HepG2 (cell line): ENCODE results near the gene PTPRU. TPM values are rescaled to one million over a fixed set of nuclear protein-coding genes. Genes with fewer than 3 reads are reported as not detected.
A peak's percentile ranks its signal among the peaks of the same experiment; 100 is the strongest.

Experiments
- DBP ChIP-seq: sonication (generic); formaldehyde crosslinking; IDR thresholded peaks from 2 replicates; pipeline ENCODE4 v1.4.0; 2020; ENCODE audit warnings: missing genetic modification reagents; ENCODE audit errors: not compliant biosample characterization
- DR1 ChIP-seq: sonication (generic); formaldehyde crosslinking; IDR thresholded peaks from 2 replicates; pipeline ENCODE4 v1.8.0; 2021; ENCODE audit warnings: mild to moderate bottlenecking, missing genetic modification reagents, inconsistent platforms
- ERF ChIP-seq: IDR thresholded peaks from 2 replicates; pipeline ENCODE4 v1.6.1; 2018; ENCODE audit warnings: missing biosample characterization, missing genetic modification reagents
- HNRNPK ChIP-seq: fragments of 200-400 bp; formaldehyde crosslinking; IDR thresholded peaks from 2 replicates; pipeline ENCODE4 v1.6.1; 2018; ENCODE audit warnings: low read length, low read depth, moderate library complexity, mild to moderate bottlenecking; ENCODE audit not compliant: poor library complexity, severe bottlenecking
- IRF1 ChIP-seq: sonication (generic); formaldehyde crosslinking; IDR thresholded peaks from 2 replicates; pipeline ENCODE4 v1.4.0; 2020; ENCODE audit warnings: low read depth, mild to moderate bottlenecking, missing genetic modification reagents
- IRF9 ChIP-seq: sonication (generic); formaldehyde crosslinking; IDR thresholded peaks from 2 replicates; pipeline ENCODE4 v1.8.0; 2022; ENCODE audit warnings: missing genetic modification reagents, mild to moderate bottlenecking, borderline replicate concordance
- KAT7 ChIP-seq: IDR thresholded peaks from 2 replicates; pipeline ENCODE4 v1.6.1; 2018; ENCODE audit warnings: borderline replicate concordance, missing compliant biosample characterization
- MXD3 ChIP-seq: IDR thresholded peaks from 2 replicates; pipeline ENCODE4 v1.6.1; 2016; ENCODE audit warnings: mild to moderate bottlenecking, missing biosample characterization, missing genetic modification reagents
- ZNF609 ChIP-seq: sonication (generic); formaldehyde crosslinking; IDR thresholded peaks from 2 replicates; pipeline ENCODE4 v1.4.0; 2020; ENCODE audit warnings: mild to moderate bottlenecking, missing genetic modification reagents, borderline replicate concordance
- ZNF646 ChIP-seq: sonication (generic); formaldehyde crosslinking; IDR thresholded peaks from 2 replicates; pipeline ENCODE4 v1.9.0; 2021; ENCODE audit warnings: mild to moderate bottlenecking, missing genetic modification reagents
- ZNF790 ChIP-seq: sonication (generic); formaldehyde crosslinking; IDR thresholded peaks from 2 replicates; pipeline ENCODE4 v1.8.0; 2022; ENCODE audit warnings: missing genetic modification reagents, mild to moderate bottlenecking, borderline replicate concordance
- ZNF878 ChIP-seq: sonication (generic); formaldehyde crosslinking; IDR thresholded peaks from 2 replicates; pipeline ENCODE4 v1.8.1; 2023; ENCODE audit warnings: mild to moderate bottlenecking, missing genetic modification reagents, moderate library complexity
- polyA plus RNA-seq, 8 experiments: library from polyadenylated mRNA; depleted of rRNA in 3 of 8; stranded (reverse) in 7 of 8; unstranded in 1 of 8; fragments of >200 nt; fragmentation: Illumina TruSeq in 4 of 8; extraction: Trizol in 4 of 8; gene quantifications; 2 replicates each; pipeline versions ENCODE4 v1.2.1 to v1.2.3, GENCODE V29; 2011 to 2016; ENCODE audit warnings: low read depth in 4 of 8, missing spikeins in 1 of 8, mixed read lengths in 1 of 8; ENCODE audit not compliant: insufficient read depth in 1 of 8
- total RNA-seq, 5 experiments: library from RNA; depleted of rRNA; stranded (reverse); fragments of >200 nt; fragmentation: Illumina TruSeq; extraction: Trizol; gene quantifications; 2 replicates each; pipeline ENCODE4 v1.2.3, GENCODE V29; 2016; ENCODE audit warnings: low read depth in 1 of 5

PTPRU gene
- total and polyA plus RNA-seq, 2 of the 13 experiments (the other 11 are each of a cell fraction or from before 2014, with no cell fraction given), result 21.6 to 22.3 TPM

- TF ChIP-seq ZNF646 (CRISPR knock-in tag), result peak; percentile 92
- TF ChIP-seq HNRNPK, result peak; percentile 59
- TF ChIP-seq MXD3 (CRISPR knock-in tag), result peak; percentile 53; the same call in 1 of the 2 replicates
- no peak for TF ChIP-seq DBP (CRISPR knock-in tag)
- TF ChIP-seq ZNF609 (CRISPR knock-in tag), result 0 out of 2 replicates have a peak, but pooled peaks have one; percentile 32
- TF ChIP-seq ZNF790 (CRISPR knock-in tag), result 0 out of 2 replicates have a peak, but pooled peaks have one; percentile 55
- TF ChIP-seq ZNF878, result 0 out of 2 replicates have a peak, but pooled peaks have one; percentile 67
- TF ChIP-seq ERF (CRISPR knock-in tag), result 0 out of 2 replicates have a peak, but pooled peaks have one; percentile 34
- no peak for TF ChIP-seq IRF1 (CRISPR knock-in tag)
- 0 out of 2 replicates have a peak, but pooled peaks have one; percentile 45 for TF ChIP-seq KAT7 (CRISPR knock-in tag)
- 0 out of 2 replicates have a peak, but pooled peaks have one; percentile 33 for TF ChIP-seq IRF9 (CRISPR knock-in tag)
- no peak for TF ChIP-seq DR1 (CRISPR knock-in tag)
These were observed 1.7 kb downstream of the PTPRU start (continued) for GRCh38 chr1:29237852-29238619.
